Osteoblast (primary cell): ENCODE measurements around the gene BCL7B. TPM values are rescaled to one million over a fixed set of nuclear protein-coding genes. Genes with fewer than 3 reads are reported as not detected.

Experiments
- DNase-seq: peaks from one replicate; pipeline ENCODE4 v3.0.0; 2011; ENCODE audit warnings: low spot score, mixed read lengths; ENCODE audit not compliant: insufficient read length; ENCODE audit errors: missing footprints
- H2AFZ ChIP-seq: 2 replicates; pipeline ENCODE4 v1.6.0; 2011; ENCODE audit warnings: mild to moderate bottlenecking, low read length
- H3K27ac ChIP-seq: 2 replicates; pipeline ENCODE4 v1.5.1; 2011; ENCODE audit warnings: mild to moderate bottlenecking, low read depth, low read length, moderate library complexity
- H3K27me3 ChIP-seq: 2 replicates; pipeline ENCODE4 v1.6.0; 2012; ENCODE audit warnings: mild to moderate bottlenecking, control low read depth, inconsistent platforms, low read length, moderate library complexity; ENCODE audit not compliant: insufficient read depth
- H3K36me3 ChIP-seq: 2 replicates; pipeline ENCODE4 v1.5.1; 2011; ENCODE audit warnings: mild to moderate bottlenecking, low read length, control low read depth, moderate library complexity; ENCODE audit not compliant: insufficient read depth
- H3K4me1 ChIP-seq: 2 replicates; pipeline ENCODE4 v1.5.1; 2011; ENCODE audit warnings: mild to moderate bottlenecking, low read length, control low read depth, moderate library complexity; ENCODE audit not compliant: insufficient read depth
- H3K4me2 ChIP-seq: 2 replicates; pipeline ENCODE4 v1.6.0; 2011; ENCODE audit warnings: mild to moderate bottlenecking, low read length; ENCODE audit not compliant: insufficient read depth
- H3K4me3 ChIP-seq: fragments of 200-600 bp; sonication (generic); 3 replicates; pipeline ENCODE4 v1.5.1; 2012; ENCODE audit warnings: mild to moderate bottlenecking, low read length, inconsistent platforms; ENCODE audit not compliant: insufficient read depth
- H3K79me2 ChIP-seq: 2 replicates; pipeline ENCODE4 v1.6.0; 2012; ENCODE audit warnings: mild to moderate bottlenecking, low read length, control low read depth, inconsistent platforms; ENCODE audit not compliant: insufficient read depth
- H3K9me3 ChIP-seq: 2 replicates; pipeline ENCODE4 v1.5.1; 2011; ENCODE audit warnings: low read depth, low read length, control low read depth
- H4K20me1 ChIP-seq: 2 replicates; pipeline ENCODE4 v1.6.0; 2012; ENCODE audit warnings: mild to moderate bottlenecking, low read length, control low read depth; ENCODE audit not compliant: insufficient read depth
- CTCF ChIP-seq: IDR thresholded peaks from 2 replicates; pipeline ENCODE4 v1.5.1; 2011; ENCODE audit warnings: mild to moderate bottlenecking, low read depth, low read length, moderate library complexity; ENCODE audit errors: extremely low read depth
- small RNA-seq: library from RNA; depleted of rRNA; stranded (forward); fragments of <200 nt; gene quantifications from one replicate; pipeline ENCODE3, GENCODE V24; 2012
- total RNA-seq: library from RNA; depleted of rRNA; stranded (reverse); fragments of >200 nt; gene quantifications from 2 replicates; pipeline ENCODE4 v1.2.3, GENCODE V29; 2012

BCL7B gene
- total RNA-seq, 1 donor = 32.9 TPM

GRCh38 chr7:73489976-73490375 lies 67.5 kb downstream of the BCL7B start:
- H3K79me2 ChIP-seq = peaks cover 67% of the 10 kb centered on the region

GRCh38 chr7:73487486-73487885 lies 70.0 kb downstream of the BCL7B start:
- Histone ChIP-seq H3K4me3 (no peak overlapping the region), H3K4me2 (no peak overlapping the region), H4K20me1 (no peaks in the 10 kb centered on the region), H3K4me1 (no peaks in the 10 kb centered on the region), H3K36me3 (peaks cover 79% of the 10 kb centered on the region), H3K27ac (peak overlapping the region; percentile 36), H3K27me3 (no peaks in the 10 kb centered on the region), H3K9me3 (no peaks in the 10 kb centered on the region), H2AFZ (no peak overlapping the region), H3K79me2 (peaks cover 70% of the 10 kb centered on the region)
- no peak for TF ChIP-seq CTCF
- DNase-seq = no peak

More at GRCh38 chr7:73489976-73490375, 67.5 kb downstream of the BCL7B start:
- no peak for DNase-seq
- no peak for TF ChIP-seq CTCF
- no peaks in the 10 kb centered on the region for H3K9me3 ChIP-seq
- H3K27ac ChIP-seq = no peak overlapping the region
- H3K27me3 ChIP-seq = no peaks in the 10 kb centered on the region
- H2AFZ ChIP-seq = no peak overlapping the region
- H3K4me2 ChIP-seq = no peak overlapping the region
- no peak overlapping the region for H3K4me3 ChIP-seq
- H4K20me1 ChIP-seq = peaks cover 9% of the 10 kb centered on the region
- H3K4me1 ChIP-seq = no peaks in the 10 kb centered on the region
- peaks cover 80% of the 10 kb centered on the region for H3K36me3 ChIP-seq

Small RNA genes within 50 kb of the gene (small RNA-seq; reads per million reads assigned to genes)
- gene RNU6-1198P = not detected

Other genes starting within 250 kb of the BCL7B start
- gene NSUN5, start 248.9 kb downstream of the BCL7B start, total RNA-seq = 17.0 and 17.1 TPM in 2 replicates
- gene TRIM50, start 229.6 kb downstream of the BCL7B start, total RNA-seq = not detected in 2 replicates
- gene FKBP6, start 229.5 kb downstream of the BCL7B start, total RNA-seq = not detected in 2 replicates
- 0.29 and 0.36 TPM in 2 replicates for gene FZD9, start 123.9 kb downstream of the BCL7B start, total RNA-seq
- gene BAZ1B, start 35.4 kb downstream of the BCL7B start, total RNA-seq = 58.3 and 61.2 TPM in 2 replicates
- gene TBL2, start 20.9 kb upstream of the BCL7B start, total RNA-seq = 56.1 and 66.6 TPM in 2 replicates
- 0.29 and 0.72 TPM in 2 replicates for gene MLXIPL, start 66.8 kb upstream of the BCL7B start, total RNA-seq
- gene VPS37D, start 110.1 kb upstream of the BCL7B start, total RNA-seq = 5.8 and 5.9 TPM in 2 replicates
- 2.9 TPM in 2 replicates for gene DNAJC30, start 125.8 kb upstream of the BCL7B start, total RNA-seq
- gene BUD23, start 125.9 kb upstream of the BCL7B start, total RNA-seq = 33.9 and 36.9 TPM in 2 replicates
- gene STX1A, start 162.0 kb upstream of the BCL7B start, total RNA-seq = 15.9 and 17.4 TPM in 2 replicates
- gene ABHD11, start 181.1 kb upstream of the BCL7B start, total RNA-seq = 6.5 and 8.7 TPM in 2 replicates
- gene CLDN3, start 212.6 kb upstream of the BCL7B start, total RNA-seq = not detected in 2 replicates